ENCODE measurements around the gene MBTD1.

GRCh38 chr17:51197754-51198153 is 62.1 kb downstream of the MBTD1 start:
- TF ChIP-seq CTCF (conservative IDR thresholded peaks at IDR 0.05 in 1 of 2, IDR thresholded peaks at IDR 0.05 in 1 of 2; ENCODE audit: extremely low read depth in 1 of 2, insufficient read depth in 1 of 2, low read depth in 1 of 2, low read length in 2 of 2) (no peak), EZH2 (IDR thresholded peaks at IDR 0.05; ENCODE audit: borderline replicate concordance, low read length) (no peak)
